IMR-90 (cell line): Measurements from ENCODE around the gene RPS19BP1. TPM values are rescaled to one million over a fixed set of nuclear protein-coding genes. Genes with fewer than 3 reads are reported as not detected.

Experiments
- ATAC-seq: fragments of 200-7000 bp; cut with Tn5 transposase; 2 replicates; pipeline ENCODE4 v1.9.1; 2020; ENCODE audit warnings: low read depth, mild to moderate bottlenecking, moderate library complexity
- BruUV-seq: library from RNA; stranded (reverse); fragments of 400-500 nt; replicated peaks from 2 replicates; lab custom pipeline; 2021; lab: Mats Ljungman, UMichigan
- CTCF ChIA-PET: fragments of 300-600 bp; formaldehyde crosslinking; extraction: SDS; loops from one replicate; lab custom pipeline; 2021; ENCODE audit warnings: antibody characterized with exemption; lab: Yijun Ruan, JAX
- POLR2A ChIA-PET: fragments of 300-600 bp; sonication (Branson Sonifier 250); formaldehyde crosslinking; loops from one replicate; lab custom pipeline; 2022; ENCODE audit warnings: antibody characterized with exemption; ENCODE audit not compliant: unreplicated experiment; lab: Charles Lee
- DNase-seq: peaks from one replicate; pipeline ENCODE4 v3.0.0; 2013
- H2AFZ ChIP-seq: replicated peaks from 2 replicates; pipeline ENCODE3; 2013; ENCODE audit warnings: low read length, mild to moderate bottlenecking; ENCODE audit not compliant: poor library complexity
- H2AK5ac ChIP-seq: 2 replicates; pipeline ENCODE4 v1.6.1; 2013; ENCODE audit warnings: low read depth, low read length, inconsistent platforms
- H2AK9ac ChIP-seq: replicated peaks from 2 replicates; pipeline ENCODE3; 2013; ENCODE audit warnings: mild to moderate bottlenecking, low read depth, low read length, moderate library complexity; ENCODE audit not compliant: poor library complexity
- H2BK120ac ChIP-seq: 2 replicates; pipeline ENCODE4 v1.6.1; 2013; ENCODE audit warnings: low read depth, low read length, inconsistent platforms
- H2BK15ac ChIP-seq: 3 replicates; pipeline ENCODE4 v1.6.1; 2013; ENCODE audit warnings: low read depth, low read length, inconsistent platforms
- H2BK20ac ChIP-seq: 2 replicates; pipeline ENCODE4 v1.6.1; 2013; ENCODE audit warnings: low read depth, mild to moderate bottlenecking, inconsistent platforms, low read length, moderate library complexity
- H2BK5ac ChIP-seq: 2 replicates; pipeline ENCODE4 v1.6.1; 2013; ENCODE audit warnings: mild to moderate bottlenecking, low read depth, low read length, inconsistent platforms; ENCODE audit not compliant: poor library complexity, severe bottlenecking
- H3K14ac ChIP-seq: replicated peaks from 2 replicates; pipeline ENCODE4 v1.6.1; 2013; ENCODE audit warnings: low read depth, low read length, inconsistent platforms
- H3K18ac ChIP-seq: 2 replicates; pipeline ENCODE4 v1.6.1; 2013; ENCODE audit warnings: low read depth, low read length, control low read depth
- H3K23ac ChIP-seq: 2 replicates; pipeline ENCODE4 v1.6.1; 2013; ENCODE audit warnings: low read depth, low read length, inconsistent platforms
- H3K27ac ChIP-seq: 2 replicates; pipeline ENCODE4 v1.5.1; 2013; ENCODE audit warnings: mild to moderate bottlenecking, control low read depth, low read length; ENCODE audit not compliant: insufficient read depth
- H3K27me3 ChIP-seq: 2 replicates; pipeline ENCODE4 v1.6.1; 2013; ENCODE audit warnings: low read length; ENCODE audit not compliant: control insufficient read depth, insufficient read depth
- H3K36me3 ChIP-seq: 2 replicates; pipeline ENCODE4 v1.6.1; 2013; ENCODE audit warnings: low read length, mixed read lengths; ENCODE audit not compliant: control insufficient read depth, insufficient read depth
- H3K4ac ChIP-seq: 2 replicates; pipeline ENCODE4 v1.6.1; 2013; ENCODE audit warnings: low read depth, low read length, inconsistent platforms
- H3K4me1 ChIP-seq: 2 replicates; pipeline ENCODE4 v1.6.1; 2013; ENCODE audit warnings: low read length, mixed read lengths; ENCODE audit not compliant: control insufficient read depth, insufficient read depth
- H3K4me2 ChIP-seq: 2 replicates; pipeline ENCODE4 v1.6.1; 2013; ENCODE audit warnings: low read depth, mild to moderate bottlenecking, control low read depth, low read length, moderate library complexity
- H3K4me3 ChIP-seq: 2 replicates; pipeline ENCODE4 v1.5.1; 2013; ENCODE audit warnings: low read depth, mild to moderate bottlenecking, control low read depth, low read length, moderate library complexity; ENCODE audit not compliant: insufficient read depth
- H3K56ac ChIP-seq: 2 replicates; pipeline ENCODE4 v1.6.1; 2013; ENCODE audit warnings: low read length, inconsistent platforms; ENCODE audit not compliant: insufficient read depth; ENCODE audit errors: extremely low read depth
- H3K79me1 ChIP-seq, 2 experiments: 2 replicates each; pipeline ENCODE4 v1.6.1; 2013; ENCODE audit warnings: low read length in 2 of 2, inconsistent platforms in 1 of 2, low read depth in 1 of 2
- H3K9ac ChIP-seq: 2 replicates; pipeline ENCODE4 v1.6.1; 2013; ENCODE audit warnings: low read depth, low read length, control low read depth
- H3K9me1 ChIP-seq: 2 replicates; pipeline ENCODE4 v1.6.1; 2013; ENCODE audit warnings: low read length, inconsistent platforms; ENCODE audit not compliant: insufficient read depth
- H3K9me3 ChIP-seq: 2 replicates; pipeline ENCODE4 v1.6.1; 2013; ENCODE audit warnings: low read length; ENCODE audit not compliant: control insufficient read depth, insufficient read depth
- H4K20me1 ChIP-seq: 2 replicates; pipeline ENCODE4 v1.6.1; 2013; ENCODE audit warnings: low read length, inconsistent platforms; ENCODE audit not compliant: insufficient read depth
- H4K5ac ChIP-seq: 2 replicates; pipeline ENCODE4 v1.6.1; 2013; ENCODE audit warnings: mild to moderate bottlenecking, low read depth, low read length, control low read depth
- H4K8ac ChIP-seq, 2 experiments: 2 replicates each; pipeline ENCODE4 v1.6.1; 2013; ENCODE audit warnings: low read depth in 2 of 2, low read length in 2 of 2, control low read depth in 1 of 2, inconsistent platforms in 1 of 2
- H4K91ac ChIP-seq: 2 replicates; pipeline ENCODE4 v1.6.1; 2013; ENCODE audit warnings: low read depth, low read length, inconsistent platforms; ENCODE audit not compliant: insufficient read depth
- MXI1 ChIP-seq: IDR thresholded peaks from 2 replicates; pipeline ENCODE4 v1.6.1; 2012; ENCODE audit warnings: low read depth, mild to moderate bottlenecking, low read length, moderate library complexity, borderline replicate concordance
- POLR2A ChIP-seq: IDR thresholded peaks from 2 replicates; pipeline ENCODE4 v1.6.1; 2012; ENCODE audit warnings: mild to moderate bottlenecking, low read depth, low read length
- WGBS, 2 experiments: methylation state at CpG; one replicate each; pipeline versions ENCODE4 v1.1.5 to v1.1.7; 2013; ENCODE audit warnings: missing lambda C conversion rate in 2 of 2; ENCODE audit not compliant: insufficient read length in 1 of 2; ENCODE audit errors: extremely low coverage in 2 of 2; 5-methylcytosine and 5-hydroxymethylcytosine counted together
- dilution Hi-C: fragments of 300-500 bp; cut with HindIII; formaldehyde crosslinking; loops from one replicate; pipeline ENCODE4 v1.14.3; 2018; ENCODE audit warnings: low sequenced_read_pairs; ENCODE audit not compliant: unreplicated experiment
- in situ Hi-C: fragments of 300-500 bp; cut with MboI; formaldehyde crosslinking; loops from 3 replicates; pipeline ENCODE4 v1.14.3; 2019; ENCODE audit warnings: low sequenced_read_pairs, inconsistent platforms, mixed read lengths
- intact Hi-C: fragments of 100-400 bp; cut with micrococcal nuclease; formaldehyde crosslinking; loops from 2 replicates; pipeline ENCODE4 v1.10.0; 2022
- polyA plus RNA-seq, 3 experiments: library from polyadenylated mRNA; depleted of rRNA; stranded (reverse); fragments of >200 nt; gene quantifications; 2 replicates each; pipeline ENCODE4 v1.2.3, GENCODE V29; 2012; ENCODE audit warnings: low replicate concordance in 1 of 3
- total RNA-seq: library from RNA; depleted of rRNA; stranded (reverse); fragments of >200 nt; gene quantifications from 2 replicates; pipeline ENCODE4 v1.2.3, GENCODE V29; 2012
- TF ChIP-seq, protein P1 (sequence below): conservative IDR thresholded peaks from 2 replicates; pipeline ENCODE4 v1.5.1; 2012; ENCODE audit warnings: mild to moderate bottlenecking, low read depth, low read length, improper control_type of control experiment

Gene RPS19BP1
- total and polyA plus RNA-seq, 2 of the 4 experiments (the other 2 are of a cell fraction), result 33.0 to 95.4 TPM

DNA sequence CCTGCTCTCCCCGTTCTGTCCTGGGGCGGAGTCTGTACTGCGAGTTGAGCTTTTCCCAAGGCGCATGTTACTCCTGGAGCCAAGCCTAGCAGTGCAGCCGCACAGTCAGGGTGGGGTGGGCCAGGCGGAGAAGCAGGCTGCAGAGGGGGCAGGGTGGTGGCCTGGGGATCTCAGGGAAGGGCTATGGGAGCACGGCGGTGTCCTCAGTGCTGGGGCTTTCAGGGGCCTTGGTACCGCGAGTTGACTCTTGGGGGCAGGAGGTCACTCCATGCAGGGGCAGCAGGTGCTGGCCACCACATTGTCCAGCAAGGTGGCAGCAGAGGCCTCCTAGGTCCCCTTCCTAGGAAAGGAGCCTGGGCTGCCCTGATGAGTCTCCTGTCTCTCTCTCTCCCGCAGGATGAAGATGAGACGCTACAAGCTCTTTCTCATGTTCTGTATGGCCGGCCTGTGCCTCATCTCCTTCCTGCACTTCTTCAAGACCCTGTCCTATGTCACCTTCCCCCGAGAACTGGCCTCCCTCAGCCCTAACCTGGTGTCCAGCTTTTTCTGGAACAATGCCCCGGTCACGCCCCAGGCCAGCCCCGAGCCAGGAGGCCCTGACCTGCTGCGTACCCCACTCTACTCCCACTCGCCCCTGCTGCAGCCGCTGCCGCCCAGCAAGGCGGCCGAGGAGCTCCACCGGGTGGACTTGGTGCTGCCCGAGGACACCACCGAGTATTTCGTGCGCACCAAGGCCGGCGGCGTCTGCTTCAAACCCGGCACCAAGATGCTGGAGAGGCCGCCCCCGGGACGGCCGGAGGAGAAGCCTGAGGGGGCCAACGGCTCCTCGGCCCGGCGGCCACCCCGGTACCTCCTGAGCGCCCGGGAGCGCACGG lies 45.4 kb downstream of the RPS19BP1 start (continued):
- TF ChIP-seq, protein P1, sequence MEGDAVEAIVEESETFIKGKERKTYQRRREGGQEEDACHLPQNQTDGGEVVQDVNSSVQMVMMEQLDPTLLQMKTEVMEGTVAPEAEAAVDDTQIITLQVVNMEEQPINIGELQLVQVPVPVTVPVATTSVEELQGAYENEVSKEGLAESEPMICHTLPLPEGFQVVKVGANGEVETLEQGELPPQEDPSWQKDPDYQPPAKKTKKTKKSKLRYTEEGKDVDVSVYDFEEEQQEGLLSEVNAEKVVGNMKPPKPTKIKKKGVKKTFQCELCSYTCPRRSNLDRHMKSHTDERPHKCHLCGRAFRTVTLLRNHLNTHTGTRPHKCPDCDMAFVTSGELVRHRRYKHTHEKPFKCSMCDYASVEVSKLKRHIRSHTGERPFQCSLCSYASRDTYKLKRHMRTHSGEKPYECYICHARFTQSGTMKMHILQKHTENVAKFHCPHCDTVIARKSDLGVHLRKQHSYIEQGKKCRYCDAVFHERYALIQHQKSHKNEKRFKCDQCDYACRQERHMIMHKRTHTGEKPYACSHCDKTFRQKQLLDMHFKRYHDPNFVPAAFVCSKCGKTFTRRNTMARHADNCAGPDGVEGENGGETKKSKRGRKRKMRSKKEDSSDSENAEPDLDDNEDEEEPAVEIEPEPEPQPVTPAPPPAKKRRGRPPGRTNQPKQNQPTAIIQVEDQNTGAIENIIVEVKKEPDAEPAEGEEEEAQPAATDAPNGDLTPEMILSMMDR, result no peak

GRCh38 chr22:39482768-39483167 lies 49.8 kb downstream of the RPS19BP1 start:
- Histone ChIP-seq H3K4ac (no peak overlapping the region), H4K5ac (no peak overlapping the region), H2BK5ac (no peak overlapping the region), H2BK15ac (no peak overlapping the region), H3K9ac (no peak overlapping the region), H3K4me3 (no peak overlapping the region), H3K14ac (no peak overlapping the region), H3K27me3 (peaks cover 10% of the 10 kb centered on the region), H3K23ac (no peak overlapping the region), H3K4me2 (no peak overlapping the region), H3K27ac (no peak overlapping the region), H3K56ac (no peak overlapping the region), H3K9me1 (no peaks in the 10 kb centered on the region), H2AK5ac (no peak overlapping the region), H3K18ac (no peak overlapping the region), H4K8ac (no peak overlapping the region), H2AK9ac (peak overlapping the region; percentile 42), H2AFZ (no peak overlapping the region), H4K91ac (no peak overlapping the region), H2BK120ac (no peak overlapping the region), H4K20me1 (no peaks in the 10 kb centered on the region), H3K9me3 (no peaks in the 10 kb centered on the region), H3K79me1 (no peaks in the 10 kb centered on the region), H3K36me3 (no peaks in the 10 kb centered on the region), H2BK20ac (no peak overlapping the region), H3K4me1 (no peaks in the 10 kb centered on the region)
- DNase-seq, result peak; percentile 64
- in situ Hi-C loops (no loop called here), dilution Hi-C loops (no loop called here), intact Hi-C loops (no loop called here)
- ChIA-PET CTCF (interaction anchor here (0.8 to 1.5 kb wide), 2 partner anchors 11 kb away, joined by 3 to 5 read pairs; no protein-coding TSS in a partner anchor), POLR2A (no interaction called here)
- no CpG with 5 or more reads among the region's 3 CpGs for whole genome bisulfite sequencing, 2 experiments
- TF ChIP-seq MXI1 (no peak), POLR2A (no peak)
- BruUV-seq, result no TSS peak
- peak; percentile 55 for ATAC-seq
